DND-41 (cell line): ENCODE results near the gene CYP39A1.

Source experiments
- EZH2 ChIP-seq: IDR thresholded peaks from 3 replicates; pipeline ENCODE4 v1.6.1; 2012; ENCODE audit warnings: borderline replicate concordance, low read depth, mild to moderate bottlenecking, moderate library complexity, low read length, inconsistent platforms; ENCODE audit not compliant: severe bottlenecking
- TF ChIP-seq, protein P1 (sequence below): IDR thresholded peaks from 2 replicates; pipeline ENCODE4 v1.5.1; 2012; ENCODE audit warnings: borderline replicate concordance, low read length, moderate library complexity, mild to moderate bottlenecking; ENCODE audit not compliant: poor library complexity, severe bottlenecking; ENCODE audit errors: extremely low read depth

DNA sequence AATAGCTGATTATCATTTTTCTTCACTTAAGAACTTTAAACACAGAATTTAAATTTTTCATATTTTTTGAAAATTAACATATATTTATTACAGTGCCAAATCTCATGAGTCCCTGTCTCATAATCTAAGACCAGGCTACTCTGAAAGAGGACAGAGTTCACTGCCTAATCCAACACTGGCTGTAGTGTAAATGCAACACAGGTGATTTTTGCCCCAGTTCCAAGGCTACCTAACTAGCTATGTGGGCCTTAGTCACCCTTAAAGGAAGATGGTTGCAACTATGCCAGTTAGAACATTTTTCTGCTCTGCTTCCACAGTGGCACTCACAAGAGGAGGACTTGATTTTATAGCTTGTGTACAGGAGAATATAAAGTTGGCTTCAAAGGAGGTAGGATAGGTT, 5.0 kb upstream of the CYP39A1 start:
- no peak for TF ChIP-seq EZH2
- TF ChIP-seq, protein P1, sequence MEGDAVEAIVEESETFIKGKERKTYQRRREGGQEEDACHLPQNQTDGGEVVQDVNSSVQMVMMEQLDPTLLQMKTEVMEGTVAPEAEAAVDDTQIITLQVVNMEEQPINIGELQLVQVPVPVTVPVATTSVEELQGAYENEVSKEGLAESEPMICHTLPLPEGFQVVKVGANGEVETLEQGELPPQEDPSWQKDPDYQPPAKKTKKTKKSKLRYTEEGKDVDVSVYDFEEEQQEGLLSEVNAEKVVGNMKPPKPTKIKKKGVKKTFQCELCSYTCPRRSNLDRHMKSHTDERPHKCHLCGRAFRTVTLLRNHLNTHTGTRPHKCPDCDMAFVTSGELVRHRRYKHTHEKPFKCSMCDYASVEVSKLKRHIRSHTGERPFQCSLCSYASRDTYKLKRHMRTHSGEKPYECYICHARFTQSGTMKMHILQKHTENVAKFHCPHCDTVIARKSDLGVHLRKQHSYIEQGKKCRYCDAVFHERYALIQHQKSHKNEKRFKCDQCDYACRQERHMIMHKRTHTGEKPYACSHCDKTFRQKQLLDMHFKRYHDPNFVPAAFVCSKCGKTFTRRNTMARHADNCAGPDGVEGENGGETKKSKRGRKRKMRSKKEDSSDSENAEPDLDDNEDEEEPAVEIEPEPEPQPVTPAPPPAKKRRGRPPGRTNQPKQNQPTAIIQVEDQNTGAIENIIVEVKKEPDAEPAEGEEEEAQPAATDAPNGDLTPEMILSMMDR, result no peak
